KMS-11 (cell line): ENCODE data around the gene MICAL2.

Source experiments
- H2AFZ ChIP-seq: fragments of 200-600 bp; sonication (generic); 2 replicates; pipeline ENCODE4 v1.6.1; 2016; ENCODE audit warnings: antibody characterized with exemption, mixed run types, low read depth
- H3K27ac ChIP-seq: fragments of 200-600 bp; sonication (generic); 2 replicates; pipeline ENCODE4 v1.6.1; 2016; ENCODE audit warnings: mild to moderate bottlenecking, mixed run types
- H3K27me3 ChIP-seq: fragments of 200-600 bp; sonication (generic); 2 replicates; pipeline ENCODE4 v1.6.1; 2017; ENCODE audit warnings: mild to moderate bottlenecking, low read depth, mixed run types, moderate library complexity; ENCODE audit not compliant: insufficient read depth
- H3K36me3 ChIP-seq: fragments of 200-600 bp; sonication (generic); 2 replicates; pipeline ENCODE4 v1.6.1; 2017; ENCODE audit warnings: mild to moderate bottlenecking, mixed run types; ENCODE audit not compliant: insufficient read depth
- H3K4me1 ChIP-seq: fragments of 200-600 bp; sonication (generic); 2 replicates; pipeline ENCODE4 v1.6.1; 2016; ENCODE audit warnings: mild to moderate bottlenecking, low read depth, mixed run types; ENCODE audit not compliant: poor library complexity, severe bottlenecking
- H3K4me2 ChIP-seq: fragments of 200-600 bp; sonication (generic); 2 replicates; pipeline ENCODE4 v1.7.0; 2016; ENCODE audit warnings: mild to moderate bottlenecking, mixed run types
- H3K4me3 ChIP-seq: fragments of 200-600 bp; sonication (generic); IDR thresholded peaks from 2 replicates; pipeline ENCODE4 v1.6.1; 2017; ENCODE audit warnings: low read depth, low read length, mixed read lengths; ENCODE audit not compliant: insufficient read depth
- H3K79me2 ChIP-seq: fragments of 200-600 bp; sonication (generic); 2 replicates; pipeline ENCODE4 v1.6.1; 2016; ENCODE audit warnings: low read depth, mixed run types; ENCODE audit not compliant: insufficient read depth
- H3K9ac ChIP-seq: fragments of 200-600 bp; sonication (generic); 2 replicates; pipeline ENCODE4 v1.6.1; 2016; ENCODE audit warnings: mild to moderate bottlenecking, mixed run types
- H4K20me1 ChIP-seq: fragments of 200-600 bp; sonication (generic); 2 replicates; pipeline ENCODE4 v1.6.1; 2016; ENCODE audit warnings: mild to moderate bottlenecking, mixed run types; ENCODE audit not compliant: insufficient read depth
- TF ChIP-seq, protein P1 (sequence below): fragments of 200-600 bp; sonication (generic); conservative IDR thresholded peaks from 2 replicates; pipeline ENCODE4 v1.6.1; 2017; ENCODE audit warnings: low read depth, mild to moderate bottlenecking, antibody characterized with exemption, low read length, moderate library complexity, mixed read lengths

Gene MICAL2

DNA sequence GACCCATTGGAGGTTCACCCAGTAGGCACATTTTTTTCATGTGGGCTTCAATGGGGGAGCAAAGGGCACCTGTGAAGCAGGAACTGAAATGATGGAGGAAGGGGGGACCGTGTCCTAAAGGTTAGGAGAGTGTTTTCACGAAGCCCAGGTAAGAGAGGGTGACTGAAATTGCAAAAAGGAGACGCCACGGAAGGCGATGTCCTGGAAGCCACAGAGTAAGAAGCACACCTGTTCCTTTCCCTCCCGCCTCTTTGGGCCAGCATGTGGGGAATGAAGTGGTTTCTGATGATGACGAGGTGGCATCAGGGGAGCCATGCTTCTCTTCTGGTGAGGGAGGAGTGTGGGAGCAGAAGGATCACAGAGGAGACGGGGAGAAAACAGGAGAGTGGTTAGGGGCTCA is 37.0 kb upstream of the MICAL2 start:
- TF ChIP-seq, protein P1, sequence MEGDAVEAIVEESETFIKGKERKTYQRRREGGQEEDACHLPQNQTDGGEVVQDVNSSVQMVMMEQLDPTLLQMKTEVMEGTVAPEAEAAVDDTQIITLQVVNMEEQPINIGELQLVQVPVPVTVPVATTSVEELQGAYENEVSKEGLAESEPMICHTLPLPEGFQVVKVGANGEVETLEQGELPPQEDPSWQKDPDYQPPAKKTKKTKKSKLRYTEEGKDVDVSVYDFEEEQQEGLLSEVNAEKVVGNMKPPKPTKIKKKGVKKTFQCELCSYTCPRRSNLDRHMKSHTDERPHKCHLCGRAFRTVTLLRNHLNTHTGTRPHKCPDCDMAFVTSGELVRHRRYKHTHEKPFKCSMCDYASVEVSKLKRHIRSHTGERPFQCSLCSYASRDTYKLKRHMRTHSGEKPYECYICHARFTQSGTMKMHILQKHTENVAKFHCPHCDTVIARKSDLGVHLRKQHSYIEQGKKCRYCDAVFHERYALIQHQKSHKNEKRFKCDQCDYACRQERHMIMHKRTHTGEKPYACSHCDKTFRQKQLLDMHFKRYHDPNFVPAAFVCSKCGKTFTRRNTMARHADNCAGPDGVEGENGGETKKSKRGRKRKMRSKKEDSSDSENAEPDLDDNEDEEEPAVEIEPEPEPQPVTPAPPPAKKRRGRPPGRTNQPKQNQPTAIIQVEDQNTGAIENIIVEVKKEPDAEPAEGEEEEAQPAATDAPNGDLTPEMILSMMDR: no peak
- H2AFZ ChIP-seq: no peak overlapping the region
- no peak overlapping the region for H3K4me2 ChIP-seq
- no peaks in the 10 kb centered on the region for H3K36me3 ChIP-seq
- H3K4me3 ChIP-seq: no peak overlapping the region
- no peaks in the 10 kb centered on the region for H4K20me1 ChIP-seq
- H3K4me1 ChIP-seq: no peaks in the 10 kb centered on the region
- no peaks in the 10 kb centered on the region for H3K79me2 ChIP-seq
- no peak overlapping the region for H3K27ac ChIP-seq
- no peaks in the 10 kb centered on the region for H3K27me3 ChIP-seq
- H3K9ac ChIP-seq: no peak overlapping the region

DNA sequence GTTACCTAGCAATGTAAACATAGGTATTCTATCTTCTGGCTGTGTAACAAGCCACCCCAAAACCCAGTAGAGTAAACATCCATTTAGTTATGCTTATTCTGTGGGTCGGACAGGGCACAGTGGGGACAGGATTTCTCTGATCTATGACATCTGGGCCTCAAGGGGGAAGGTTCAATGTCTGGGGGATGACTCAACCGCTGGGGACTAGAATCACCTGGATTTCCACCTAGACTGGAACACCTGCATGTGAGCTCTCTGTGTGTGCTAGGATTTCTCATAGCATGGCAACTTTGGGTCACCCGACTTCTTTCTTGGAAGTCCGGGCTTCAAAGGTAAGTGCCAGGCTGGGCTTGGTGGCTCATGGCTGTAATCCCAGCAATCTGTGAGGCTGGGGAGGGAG is 36.5 kb upstream of the MICAL2 start:
- no peaks in the 10 kb centered on the region for H3K79me2 ChIP-seq
- no peaks in the 10 kb centered on the region for H3K4me1 ChIP-seq
- no peak overlapping the region for H2AFZ ChIP-seq
- no peak overlapping the region for H3K27ac ChIP-seq
- no peaks in the 10 kb centered on the region for H4K20me1 ChIP-seq
- H3K4me2 ChIP-seq: no peak overlapping the region
- H3K27me3 ChIP-seq: no peaks in the 10 kb centered on the region
- no peak overlapping the region for H3K9ac ChIP-seq
- no peak overlapping the region for H3K4me3 ChIP-seq
- H3K36me3 ChIP-seq: no peaks in the 10 kb centered on the region
- TF ChIP-seq, protein P1: no peak

DNA sequence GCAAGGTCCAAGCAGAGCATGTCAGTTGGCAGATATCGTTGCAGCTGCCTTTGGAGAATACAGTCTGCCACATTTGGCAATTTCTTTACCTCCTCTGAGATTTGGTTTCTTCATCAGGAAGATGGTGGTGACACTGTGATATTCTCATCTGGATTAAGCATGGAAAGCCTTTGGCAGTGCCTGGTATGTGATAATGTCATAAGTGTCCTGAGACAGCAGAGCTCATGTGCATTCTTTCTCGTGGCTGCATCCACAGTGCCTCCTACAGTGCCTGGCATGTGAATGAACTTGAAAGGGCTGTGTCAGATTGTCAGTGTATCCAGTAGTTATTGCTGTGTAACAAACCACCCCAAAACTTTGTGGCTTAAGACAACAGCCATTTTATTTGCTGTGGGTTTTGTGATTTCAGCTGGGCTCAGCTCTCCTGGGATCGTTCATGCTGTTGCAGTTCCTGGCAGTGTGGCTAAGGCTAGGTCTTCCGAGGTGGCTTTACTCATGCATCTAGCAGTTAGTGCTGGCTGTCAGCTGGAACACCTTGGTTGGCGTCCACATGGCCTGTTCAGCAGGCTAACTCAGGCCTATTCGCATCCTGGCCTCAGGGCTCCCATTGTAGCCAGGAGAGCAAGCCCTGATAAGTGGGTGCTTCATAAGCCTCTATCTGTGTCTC is 35.7 kb upstream of the MICAL2 start:
- Histone ChIP-seq H3K9ac (no peak overlapping the region), H3K79me2 (no peaks in the 10 kb centered on the region), H4K20me1 (no peaks in the 10 kb centered on the region), H3K4me3 (no peak overlapping the region), H3K36me3 (no peaks in the 10 kb centered on the region), H3K27ac (no peak overlapping the region), H2AFZ (no peak overlapping the region), H3K4me2 (no peak overlapping the region), H3K4me1 (no peaks in the 10 kb centered on the region), H3K27me3 (no peaks in the 10 kb centered on the region)
- TF ChIP-seq, protein P1: no peak

DNA sequence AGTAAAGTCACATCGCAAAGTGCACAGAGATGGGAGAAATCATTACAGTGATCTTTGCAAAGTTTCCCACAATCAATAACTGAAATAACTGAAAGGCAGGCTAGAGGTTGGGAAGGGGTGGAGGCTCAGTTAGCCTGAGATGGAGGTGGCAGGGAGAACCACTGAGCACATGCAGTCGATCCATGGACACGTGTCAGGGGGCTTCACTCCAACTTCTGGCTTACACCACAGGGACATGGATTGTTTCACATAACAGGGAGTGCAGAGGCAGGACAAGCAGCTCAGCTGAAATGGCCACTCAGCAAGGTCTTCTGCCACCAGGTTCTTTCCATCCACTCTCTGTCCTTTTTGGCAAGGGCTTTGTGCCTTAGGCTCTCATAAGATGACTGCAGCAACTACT is 35.1 kb upstream of the MICAL2 start:
- H3K27ac ChIP-seq: no peak overlapping the region
- TF ChIP-seq, protein P1: no peak

More for the DNA sequence above, 35.1 kb upstream of the MICAL2 start:
- Histone ChIP-seq H3K27me3 (no peaks in the 10 kb centered on the region), H3K36me3 (no peaks in the 10 kb centered on the region), H2AFZ (no peak overlapping the region), H3K79me2 (no peaks in the 10 kb centered on the region), H3K4me2 (no peak overlapping the region), H3K4me3 (no peak overlapping the region), H4K20me1 (no peaks in the 10 kb centered on the region), H3K4me1 (no peaks in the 10 kb centered on the region), H3K9ac (no peak overlapping the region)
